ENCODE results near the gene SMYD5.

SMYD5 gene

DNA sequence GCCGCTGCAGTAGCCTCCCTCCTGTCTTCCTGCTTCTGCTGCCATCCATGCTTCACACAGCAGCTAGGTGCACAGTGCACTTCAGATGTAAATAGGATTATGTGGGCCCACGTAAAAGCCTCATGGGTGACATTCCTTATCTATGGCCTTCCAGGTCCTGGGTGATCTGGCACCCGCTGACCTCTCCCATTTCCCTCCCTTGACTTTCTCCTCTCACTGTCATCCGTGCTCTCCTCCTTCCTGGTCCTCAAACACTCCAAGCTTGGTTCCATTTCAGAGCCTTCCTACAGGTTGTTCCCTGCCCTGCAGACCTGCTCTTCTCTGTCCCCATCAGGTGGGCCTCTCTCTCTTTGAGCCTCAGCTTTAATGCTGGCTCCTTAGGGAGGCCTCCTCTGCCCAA lies 4.0 kb upstream of the SMYD5 start:
- no peak overlapping the region for H3K4me3 ChIP-seq (replicated peaks; ENCODE audit: low read depth, low read length)
- TF ChIP-seq, protein P1, sequence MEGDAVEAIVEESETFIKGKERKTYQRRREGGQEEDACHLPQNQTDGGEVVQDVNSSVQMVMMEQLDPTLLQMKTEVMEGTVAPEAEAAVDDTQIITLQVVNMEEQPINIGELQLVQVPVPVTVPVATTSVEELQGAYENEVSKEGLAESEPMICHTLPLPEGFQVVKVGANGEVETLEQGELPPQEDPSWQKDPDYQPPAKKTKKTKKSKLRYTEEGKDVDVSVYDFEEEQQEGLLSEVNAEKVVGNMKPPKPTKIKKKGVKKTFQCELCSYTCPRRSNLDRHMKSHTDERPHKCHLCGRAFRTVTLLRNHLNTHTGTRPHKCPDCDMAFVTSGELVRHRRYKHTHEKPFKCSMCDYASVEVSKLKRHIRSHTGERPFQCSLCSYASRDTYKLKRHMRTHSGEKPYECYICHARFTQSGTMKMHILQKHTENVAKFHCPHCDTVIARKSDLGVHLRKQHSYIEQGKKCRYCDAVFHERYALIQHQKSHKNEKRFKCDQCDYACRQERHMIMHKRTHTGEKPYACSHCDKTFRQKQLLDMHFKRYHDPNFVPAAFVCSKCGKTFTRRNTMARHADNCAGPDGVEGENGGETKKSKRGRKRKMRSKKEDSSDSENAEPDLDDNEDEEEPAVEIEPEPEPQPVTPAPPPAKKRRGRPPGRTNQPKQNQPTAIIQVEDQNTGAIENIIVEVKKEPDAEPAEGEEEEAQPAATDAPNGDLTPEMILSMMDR (IDR thresholded peaks at IDR 0.05; ENCODE audit: low read depth, low read length, missing control alignments): no peak
- DNase-seq (ENCODE audit: extremely low read depth, low read depth): no peak

DNA sequence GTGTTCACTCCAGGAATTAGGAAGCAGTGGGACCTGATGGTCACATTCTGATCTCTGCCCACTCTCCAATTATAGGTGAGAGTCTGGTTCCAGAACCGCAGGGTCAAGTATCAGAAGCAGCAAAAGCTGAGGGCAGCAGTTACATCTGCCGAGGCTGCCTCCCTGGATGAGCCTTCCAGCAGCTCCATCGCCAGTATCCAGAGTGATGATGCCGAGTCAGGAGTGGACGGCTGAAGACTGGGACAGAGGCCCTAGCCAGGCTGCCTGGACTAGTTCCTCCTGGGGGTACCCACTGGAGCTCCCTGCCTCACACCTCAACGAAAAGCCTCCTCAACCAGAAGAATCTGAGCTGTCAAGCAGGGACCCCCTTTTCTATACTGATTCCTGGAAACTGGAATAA lies 3.3 kb upstream of the SMYD5 start:
- DNase-seq (ENCODE audit: extremely low read depth, low read depth): no peak
- no peak overlapping the region for H3K4me3 ChIP-seq (replicated peaks; ENCODE audit: low read depth, low read length)
- TF ChIP-seq, protein P1 (IDR thresholded peaks at IDR 0.05; ENCODE audit: low read depth, low read length, missing control alignments): no peak

DNA sequence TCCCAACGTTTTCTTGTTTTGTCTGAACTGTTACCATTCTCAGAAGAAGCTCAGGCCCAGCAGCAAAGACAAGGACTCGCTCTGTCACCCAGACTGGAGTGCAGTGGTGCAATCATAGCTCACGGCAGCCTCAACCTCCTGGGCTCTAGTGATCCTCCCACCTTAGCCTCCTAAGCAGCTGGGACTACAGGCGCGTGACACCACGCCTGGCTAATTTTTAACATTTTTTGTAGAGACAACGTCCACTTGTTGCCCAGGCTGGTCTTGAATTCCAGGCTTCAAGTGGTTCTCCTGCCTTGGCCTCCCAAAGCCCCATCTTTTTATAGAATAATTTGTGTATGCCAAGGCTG lies 2.0 kb upstream of the SMYD5 start:
- TF ChIP-seq, protein P1 (IDR thresholded peaks at IDR 0.05; ENCODE audit: low read depth, low read length, missing control alignments): no peak
- no peak for DNase-seq (ENCODE audit: extremely low read depth, low read depth)

DNA sequence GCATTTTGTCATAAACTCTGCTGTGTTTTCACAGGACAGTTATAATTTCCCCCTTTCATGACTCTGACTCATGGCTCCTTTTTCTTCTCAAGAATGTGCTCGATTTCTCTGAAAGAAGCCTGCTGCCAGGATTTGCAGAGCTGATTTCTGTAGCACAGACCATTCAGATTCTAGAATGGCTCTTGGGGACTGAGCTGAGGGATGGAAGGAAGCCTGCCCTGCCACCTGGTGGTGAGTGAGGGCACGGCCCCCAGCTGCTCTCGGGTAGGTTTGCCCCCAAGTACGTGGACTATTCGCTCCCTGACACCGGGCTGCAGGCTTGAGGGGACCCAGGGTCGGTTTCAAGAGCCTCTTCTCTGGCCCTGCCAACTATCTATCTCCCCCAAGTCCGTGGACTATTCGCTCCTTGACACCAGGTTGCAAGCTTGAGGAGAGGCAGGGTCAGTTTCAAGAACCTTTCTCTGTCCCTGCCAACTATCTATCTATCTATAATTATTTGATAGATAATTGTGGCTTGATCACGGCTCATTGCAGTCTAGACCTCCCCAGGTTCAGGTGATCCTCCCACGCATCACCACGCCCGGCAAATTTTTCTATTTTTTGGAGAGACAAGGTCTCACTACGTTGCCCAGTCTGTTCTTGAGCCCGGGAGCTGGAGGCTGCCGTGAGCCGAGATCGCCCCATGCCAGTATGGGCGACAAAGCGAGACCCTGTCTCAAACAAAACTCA lies 1.4 kb upstream of the SMYD5 start:
- TF ChIP-seq, protein P1 (IDR thresholded peaks at IDR 0.05; ENCODE audit: low read depth, low read length, missing control alignments): peak; percentile 99
- peak; percentile 42 for DNase-seq (ENCODE audit: extremely low read depth, low read depth)
- no peak overlapping the region for H3K4me3 ChIP-seq (replicated peaks; ENCODE audit: low read depth, low read length)

More for the DNA sequence above, 2.0 kb upstream of the SMYD5 start:
- no peak overlapping the region for H3K4me3 ChIP-seq (replicated peaks; ENCODE audit: low read depth, low read length)

DNA sequence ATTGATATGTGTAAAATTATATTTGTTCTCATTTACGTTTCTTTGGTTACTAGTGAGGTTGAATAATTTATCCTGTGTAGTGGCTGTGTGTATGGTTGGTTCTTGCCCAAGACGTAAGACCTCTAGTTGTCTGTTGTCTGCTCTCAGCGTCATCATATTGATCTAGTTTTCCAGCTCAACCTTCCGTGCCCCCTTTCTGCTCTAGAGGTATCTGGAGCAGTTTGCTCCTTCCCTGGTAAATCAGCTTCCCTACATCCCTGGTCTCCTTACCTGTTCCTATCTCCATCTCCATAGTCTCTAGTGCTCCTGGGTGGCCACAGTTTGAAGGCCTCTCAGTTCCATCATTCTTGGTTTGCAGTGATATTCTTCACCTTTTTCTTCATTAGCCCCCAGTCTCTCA lies 1.2 kb downstream of the SMYD5 start:
- no peak for DNase-seq (ENCODE audit: extremely low read depth, low read depth)
- TF ChIP-seq, protein P1 (IDR thresholded peaks at IDR 0.05; ENCODE audit: low read depth, low read length, missing control alignments): no peak
- peak overlapping the region; percentile 82 for H3K4me3 ChIP-seq (replicated peaks; ENCODE audit: low read depth, low read length)

DNA sequence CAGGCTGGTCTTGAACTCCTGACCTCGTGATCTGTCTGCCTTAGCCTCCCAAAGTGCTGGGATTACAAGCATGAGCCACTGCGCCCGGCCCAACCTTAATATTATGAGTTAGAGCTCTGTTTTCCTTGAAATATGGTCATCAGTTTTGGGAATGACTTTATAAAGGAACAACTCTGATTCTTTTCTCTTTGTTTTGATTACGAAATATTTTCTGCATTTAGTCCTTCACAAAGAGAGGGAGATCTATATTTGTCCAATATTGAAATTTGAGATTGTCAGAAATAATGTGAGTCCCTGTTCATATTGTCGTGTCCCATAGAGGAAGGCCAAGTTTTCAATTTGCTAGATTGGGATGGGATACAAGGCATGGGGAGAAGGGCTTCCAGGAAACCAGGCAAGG lies 3.1 kb downstream of the SMYD5 start:
- DNase-seq (ENCODE audit: extremely low read depth, low read depth): no peak
- H3K4me3 ChIP-seq (replicated peaks; ENCODE audit: low read depth, low read length): no peak overlapping the region
- TF ChIP-seq, protein P1 (IDR thresholded peaks at IDR 0.05; ENCODE audit: low read depth, low read length, missing control alignments): no peak

DNA sequence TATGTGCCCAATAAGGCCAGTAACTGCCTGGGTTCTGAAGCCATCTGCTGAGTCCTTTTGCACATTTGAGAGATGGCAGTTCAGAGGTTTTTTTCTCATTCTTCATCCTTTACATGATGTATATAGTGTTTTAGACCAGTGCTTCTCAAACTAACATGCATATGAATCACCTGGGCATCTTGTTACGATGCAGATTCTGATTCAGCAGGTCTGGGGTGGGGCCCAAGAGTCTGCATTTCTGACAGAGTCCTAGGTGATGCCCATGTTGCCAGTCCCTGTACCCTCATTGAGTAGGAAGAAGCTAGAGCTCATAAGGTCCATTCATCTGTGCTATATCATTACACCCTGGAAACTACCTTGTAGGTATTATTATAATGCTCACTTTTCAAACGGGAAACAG lies 3.8 kb downstream of the SMYD5 start:
- no peak overlapping the region for H3K4me3 ChIP-seq (replicated peaks; ENCODE audit: low read depth, low read length)
- no peak for DNase-seq (ENCODE audit: extremely low read depth, low read depth)
- TF ChIP-seq, protein P1 (IDR thresholded peaks at IDR 0.05; ENCODE audit: low read depth, low read length, missing control alignments): no peak

Data from HFF-Myc (cell line).